NT2/D1 (cell line): Measurements from ENCODE around the gene PCDHGB3.

Source experiments
- SUZ12 ChIP-seq: IDR thresholded peaks from 2 replicates; pipeline ENCODE4 v1.6.1; 2011; ENCODE audit not compliant: insufficient read length, insufficient read depth; ENCODE audit errors: extremely low read depth
- ZNF274 ChIP-seq: IDR thresholded peaks from 2 replicates; pipeline ENCODE4 v1.6.1; 2011; ENCODE audit warnings: mild to moderate bottlenecking, low read depth, low read length

GRCh38 chr5:141374627-141375026 lies 4.6 kb downstream of the PCDHGB3 start:
- no peak for TF ChIP-seq SUZ12
- TF ChIP-seq ZNF274 = no peak
